Measurements from ENCODE around the gene HOOK2. TPM values are rescaled to one million over a fixed set of nuclear protein-coding genes. Genes with fewer than 3 reads are reported as not detected.

The HOOK2 gene
- total and polyA plus RNA-seq, 9 of the 15 experiments (the other 6 are each of a cell fraction or from before 2014, with no cell fraction given), result 1.3 to 17.2 (median 9.9) TPM

DNA sequence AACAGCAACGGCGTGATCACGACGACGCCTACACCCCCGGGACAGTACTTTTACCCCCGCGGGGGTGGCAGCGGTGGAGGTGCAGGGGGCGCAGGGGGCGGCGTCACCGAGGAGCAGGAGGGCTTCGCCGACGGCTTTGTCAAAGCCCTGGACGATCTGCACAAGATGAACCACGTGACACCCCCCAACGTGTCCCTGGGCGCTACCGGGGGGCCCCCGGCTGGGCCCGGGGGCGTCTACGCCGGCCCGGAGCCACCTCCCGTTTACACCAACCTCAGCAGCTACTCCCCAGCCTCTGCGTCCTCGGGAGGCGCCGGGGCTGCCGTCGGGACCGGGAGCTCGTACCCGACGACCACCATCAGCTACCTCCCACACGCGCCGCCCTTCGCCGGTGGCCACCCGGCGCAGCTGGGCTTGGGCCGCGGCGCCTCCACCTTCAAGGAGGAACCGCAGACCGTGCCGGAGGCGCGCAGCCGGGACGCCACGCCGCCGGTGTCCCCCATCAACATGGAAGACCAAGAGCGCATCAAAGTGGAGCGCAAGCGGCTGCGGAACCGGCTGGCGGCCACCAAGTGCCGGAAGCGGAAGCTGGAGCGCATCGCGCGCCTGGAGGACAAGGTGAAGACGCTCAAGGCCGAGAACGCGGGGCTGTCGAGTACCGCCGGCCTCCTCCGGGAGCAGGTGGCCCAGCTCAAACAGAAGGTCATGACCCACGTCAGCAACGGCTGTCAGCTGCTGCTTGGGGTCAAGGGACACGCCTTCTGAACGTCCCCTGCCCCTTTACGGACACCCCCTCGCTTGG lies 16.9 kb upstream of the HOOK2 start (continued):
- TF ChIP-seq ZNF551 (CRISPR knock-in tag; IDR thresholded peaks at IDR 0.05) (no peak), LARP7 (IDR thresholded peaks at IDR 0.05) (0 out of 2 replicates have a peak, but pooled peaks have one; percentile 13), KDM4B (IDR thresholded peaks at IDR 0.05; ENCODE audit: borderline replicate concordance in 2 of 2, low read depth in 1 of 2) (peak in 1 of 2 experiments; percentile 43; a peak in 1 of 4 replicates), MTA3 (IDR thresholded peaks at IDR 0.05; ENCODE audit: borderline replicate concordance) (peak; percentile 96), CTBP1 (IDR thresholded peaks at IDR 0.05; ENCODE audit: borderline replicate concordance) (peak; percentile 81), SP1 (CRISPR knock-in tag; IDR thresholded peaks at IDR 0.05) (0 out of 2 replicates have a peak, but pooled peaks have one; percentile 72), SIX5 (IDR thresholded peaks at IDR 0.05; ENCODE audit: borderline replicate concordance in 1 of 2, insufficient read depth in 1 of 2, low read depth in 1 of 2, low read length in 2 of 2) (no peak), PRPF4 (IDR thresholded peaks at IDR 0.05; ENCODE audit: insufficient read depth, low read depth, low read length, poor library complexity, severe bottlenecking) (peak; percentile 88), RBBP5 (IDR thresholded peaks at IDR 0.05; ENCODE audit: borderline replicate concordance, insufficient read depth, low read length, poor library complexity, severe bottlenecking) (peak; percentile 86)
- TF ChIP-seq, protein P1, sequence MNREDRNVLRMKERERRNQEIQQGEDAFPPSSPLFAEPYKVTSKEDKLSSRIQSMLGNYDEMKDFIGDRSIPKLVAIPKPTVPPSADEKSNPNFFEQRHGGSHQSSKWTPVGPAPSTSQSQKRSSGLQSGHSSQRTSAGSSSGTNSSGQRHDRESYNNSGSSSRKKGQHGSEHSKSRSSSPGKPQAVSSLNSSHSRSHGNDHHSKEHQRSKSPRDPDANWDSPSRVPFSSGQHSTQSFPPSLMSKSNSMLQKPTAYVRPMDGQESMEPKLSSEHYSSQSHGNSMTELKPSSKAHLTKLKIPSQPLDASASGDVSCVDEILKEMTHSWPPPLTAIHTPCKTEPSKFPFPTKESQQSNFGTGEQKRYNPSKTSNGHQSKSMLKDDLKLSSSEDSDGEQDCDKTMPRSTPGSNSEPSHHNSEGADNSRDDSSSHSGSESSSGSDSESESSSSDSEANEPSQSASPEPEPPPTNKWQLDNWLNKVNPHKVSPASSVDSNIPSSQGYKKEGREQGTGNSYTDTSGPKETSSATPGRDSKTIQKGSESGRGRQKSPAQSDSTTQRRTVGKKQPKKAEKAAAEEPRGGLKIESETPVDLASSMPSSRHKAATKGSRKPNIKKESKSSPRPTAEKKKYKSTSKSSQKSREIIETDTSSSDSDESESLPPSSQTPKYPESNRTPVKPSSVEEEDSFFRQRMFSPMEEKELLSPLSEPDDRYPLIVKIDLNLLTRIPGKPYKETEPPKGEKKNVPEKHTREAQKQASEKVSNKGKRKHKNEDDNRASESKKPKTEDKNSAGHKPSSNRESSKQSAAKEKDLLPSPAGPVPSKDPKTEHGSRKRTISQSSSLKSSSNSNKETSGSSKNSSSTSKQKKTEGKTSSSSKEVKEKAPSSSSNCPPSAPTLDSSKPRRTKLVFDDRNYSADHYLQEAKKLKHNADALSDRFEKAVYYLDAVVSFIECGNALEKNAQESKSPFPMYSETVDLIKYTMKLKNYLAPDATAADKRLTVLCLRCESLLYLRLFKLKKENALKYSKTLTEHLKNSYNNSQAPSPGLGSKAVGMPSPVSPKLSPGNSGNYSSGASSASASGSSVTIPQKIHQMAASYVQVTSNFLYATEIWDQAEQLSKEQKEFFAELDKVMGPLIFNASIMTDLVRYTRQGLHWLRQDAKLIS (CRISPR knock-in tag; IDR thresholded peaks at IDR 0.05), result peak; percentile 93
- TF ChIP-seq, protein P2, sequence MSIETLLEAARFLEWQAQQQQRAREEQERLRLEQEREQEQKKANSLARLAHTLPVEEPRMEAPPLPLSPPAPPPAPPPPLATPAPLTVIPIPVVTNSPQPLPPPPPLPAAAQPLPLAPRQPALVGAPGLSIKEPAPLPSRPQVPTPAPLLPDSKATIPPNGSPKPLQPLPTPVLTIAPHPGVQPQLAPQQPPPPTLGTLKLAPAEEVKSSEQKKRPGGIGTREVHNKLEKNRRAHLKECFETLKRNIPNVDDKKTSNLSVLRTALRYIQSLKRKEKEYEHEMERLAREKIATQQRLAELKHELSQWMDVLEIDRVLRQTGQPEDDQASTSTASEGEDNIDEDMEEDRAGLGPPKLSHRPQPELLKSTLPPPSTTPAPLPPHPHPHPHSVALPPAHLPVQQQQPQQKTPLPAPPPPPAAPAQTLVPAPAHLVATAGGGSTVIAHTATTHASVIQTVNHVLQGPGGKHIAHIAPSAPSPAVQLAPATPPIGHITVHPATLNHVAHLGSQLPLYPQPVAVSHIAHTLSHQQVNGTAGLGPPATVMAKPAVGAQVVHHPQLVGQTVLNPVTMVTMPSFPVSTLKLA (conservative IDR thresholded peaks at IDR 0.05), result peak; percentile 58 to 75; a peak in 3 of 4 replicates
- TF ChIP-seq, protein P3, sequence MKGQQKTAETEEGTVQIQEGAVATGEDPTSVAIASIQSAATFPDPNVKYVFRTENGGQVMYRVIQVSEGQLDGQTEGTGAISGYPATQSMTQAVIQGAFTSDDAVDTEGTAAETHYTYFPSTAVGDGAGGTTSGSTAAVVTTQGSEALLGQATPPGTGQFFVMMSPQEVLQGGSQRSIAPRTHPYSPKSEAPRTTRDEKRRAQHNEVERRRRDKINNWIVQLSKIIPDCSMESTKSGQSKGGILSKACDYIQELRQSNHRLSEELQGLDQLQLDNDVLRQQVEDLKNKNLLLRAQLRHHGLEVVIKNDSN (CRISPR knock-in tag; IDR thresholded peaks at IDR 0.05), result peak; percentile 42; the same call in 1 of the 2 replicates
- TF ChIP-seq, protein P4, sequence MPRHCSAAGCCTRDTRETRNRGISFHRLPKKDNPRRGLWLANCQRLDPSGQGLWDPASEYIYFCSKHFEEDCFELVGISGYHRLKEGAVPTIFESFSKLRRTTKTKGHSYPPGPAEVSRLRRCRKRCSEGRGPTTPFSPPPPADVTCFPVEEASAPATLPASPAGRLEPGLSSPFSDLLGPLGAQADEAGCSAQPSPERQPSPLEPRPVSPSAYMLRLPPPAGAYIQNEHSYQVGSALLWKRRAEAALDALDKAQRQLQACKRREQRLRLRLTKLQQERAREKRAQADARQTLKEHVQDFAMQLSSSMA (CRISPR knock-in tag; IDR thresholded peaks at IDR 0.05), result peak; percentile 80; the same call in 1 of the 2 replicates
- TF ChIP-seq, protein P5, sequence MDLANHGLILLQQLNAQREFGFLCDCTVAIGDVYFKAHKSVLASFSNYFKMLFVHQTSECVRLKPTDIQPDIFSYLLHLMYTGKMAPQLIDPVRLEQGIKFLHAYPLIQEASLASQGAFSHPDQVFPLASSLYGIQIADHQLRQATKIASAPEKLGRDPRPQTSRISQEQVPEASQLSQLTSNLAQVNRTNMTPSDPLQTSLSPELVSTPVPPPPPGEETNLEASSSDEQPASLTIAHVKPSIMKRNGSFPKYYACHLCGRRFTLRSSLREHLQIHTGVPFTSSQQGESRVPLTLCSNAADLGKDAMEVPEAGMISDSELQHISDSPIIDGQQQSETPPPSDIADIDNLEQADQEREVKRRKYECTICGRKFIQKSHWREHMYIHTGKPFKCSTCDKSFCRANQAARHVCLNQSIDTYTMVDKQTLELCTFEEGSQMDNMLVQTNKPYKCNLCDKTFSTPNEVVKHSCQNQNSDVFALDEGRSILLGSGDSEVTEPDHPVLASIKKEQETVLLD (IDR thresholded peaks at IDR 0.05), result peak; percentile 35; the same call in 1 of the 2 replicates
- TF ChIP-seq, protein P6, sequence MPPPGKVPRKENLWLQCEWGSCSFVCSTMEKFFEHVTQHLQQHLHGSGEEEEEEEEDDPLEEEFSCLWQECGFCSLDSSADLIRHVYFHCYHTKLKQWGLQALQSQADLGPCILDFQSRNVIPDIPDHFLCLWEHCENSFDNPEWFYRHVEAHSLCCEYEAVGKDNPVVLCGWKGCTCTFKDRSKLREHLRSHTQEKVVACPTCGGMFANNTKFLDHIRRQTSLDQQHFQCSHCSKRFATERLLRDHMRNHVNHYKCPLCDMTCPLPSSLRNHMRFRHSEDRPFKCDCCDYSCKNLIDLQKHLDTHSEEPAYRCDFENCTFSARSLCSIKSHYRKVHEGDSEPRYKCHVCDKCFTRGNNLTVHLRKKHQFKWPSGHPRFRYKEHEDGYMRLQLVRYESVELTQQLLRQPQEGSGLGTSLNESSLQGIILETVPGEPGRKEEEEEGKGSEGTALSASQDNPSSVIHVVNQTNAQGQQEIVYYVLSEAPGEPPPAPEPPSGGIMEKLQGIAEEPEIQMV (tag; conservative IDR thresholded peaks at IDR 0.05; ENCODE audit: low read depth), result no peak
